Occipital lobe (tissue), 2 donors: ENCODE data around the gene OAF. TPM values are rescaled to one million over a fixed set of nuclear protein-coding genes. Genes with fewer than 3 reads are reported as not detected.
"Not testable (repeated sequence)": the region's sequence is repeated elsewhere in the genome, so short reads cannot be mapped to it uniquely, and the experiment has no call there.

Experiments
- DNase-seq: peaks from one replicate; lab custom pipeline; 2025; lab: John Stamatoyannopoulos, UW
- total RNA-seq: library from RNA; depleted of rRNA; stranded (reverse); fragments of >200 nt; gene quantifications from one replicate; pipeline ENCODE4 v1.2.3, GENCODE V29; 2014

The OAF gene
- total RNA-seq = 1.4 TPM

DNA sequence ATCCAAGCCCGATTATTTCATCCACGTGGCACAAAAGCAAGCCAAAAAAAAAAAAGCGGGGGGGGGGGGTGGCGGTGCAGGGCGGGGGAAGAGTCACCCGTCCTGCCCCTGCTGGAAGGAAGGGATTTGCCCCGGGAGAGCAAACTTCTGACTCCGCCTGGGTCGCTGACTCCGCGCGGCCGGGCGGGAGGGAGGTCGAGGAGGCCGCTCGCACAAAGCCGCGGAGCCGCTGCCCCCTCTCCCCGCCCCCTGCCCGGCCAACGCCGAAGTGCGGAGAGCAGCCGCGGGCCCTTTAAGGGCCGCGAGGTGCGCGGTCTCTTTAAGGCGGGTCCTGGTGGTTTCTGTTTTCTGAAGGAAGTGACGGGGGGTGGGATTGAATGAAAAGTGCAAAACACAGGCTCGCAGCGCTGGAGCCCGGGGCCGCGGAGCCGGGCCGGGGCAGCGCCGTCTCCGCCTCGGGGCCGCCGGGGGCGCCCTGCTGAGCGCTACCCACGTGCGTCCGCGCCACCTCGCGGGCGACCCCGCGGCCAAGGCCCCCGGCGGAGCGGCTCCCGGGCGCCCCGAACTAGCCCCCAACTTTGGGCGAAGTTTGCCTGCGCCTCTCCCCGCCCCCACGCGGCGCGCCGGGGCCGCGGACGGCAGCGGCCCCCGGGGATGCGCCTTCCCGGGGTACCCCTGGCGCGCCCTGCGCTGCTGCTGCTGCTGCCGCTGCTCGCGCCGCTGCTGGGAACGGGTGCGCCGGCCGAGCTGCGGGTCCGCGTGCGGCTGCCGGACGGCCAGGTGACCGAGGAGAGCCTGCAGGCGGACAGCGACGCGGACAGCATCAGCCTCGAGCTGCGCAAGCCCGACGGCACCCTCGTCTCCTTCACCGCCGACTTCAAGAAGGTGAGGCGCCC, at the start of gene OAF:
Gene OAF, plus strand, starts transcription at position 407 of the 896 bp plus-strand sequence. Its CDS starts 248 bp downstream, at position 655.
- DNase-seq = peak; percentile 22

DNA sequence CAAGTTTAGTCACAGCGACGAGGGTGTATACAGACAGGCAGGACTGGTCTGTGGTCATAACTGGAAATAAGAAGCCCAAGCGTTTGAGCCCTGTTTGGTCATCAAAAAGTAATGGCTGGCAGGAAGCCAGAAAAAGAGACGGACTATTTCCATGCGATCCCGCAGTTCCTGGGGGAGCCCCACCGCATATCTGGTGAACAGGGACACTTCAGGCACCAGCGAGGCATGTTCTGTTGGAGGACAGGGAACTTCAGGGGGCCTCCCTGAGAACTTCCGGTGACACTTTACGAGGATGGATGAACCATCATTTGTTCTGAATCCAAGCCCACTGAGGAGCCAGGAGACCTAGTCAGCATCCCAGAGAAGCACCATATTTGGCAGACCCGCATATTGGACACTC, 43.2 kb upstream of the OAF start:
- no peak for DNase-seq

DNA sequence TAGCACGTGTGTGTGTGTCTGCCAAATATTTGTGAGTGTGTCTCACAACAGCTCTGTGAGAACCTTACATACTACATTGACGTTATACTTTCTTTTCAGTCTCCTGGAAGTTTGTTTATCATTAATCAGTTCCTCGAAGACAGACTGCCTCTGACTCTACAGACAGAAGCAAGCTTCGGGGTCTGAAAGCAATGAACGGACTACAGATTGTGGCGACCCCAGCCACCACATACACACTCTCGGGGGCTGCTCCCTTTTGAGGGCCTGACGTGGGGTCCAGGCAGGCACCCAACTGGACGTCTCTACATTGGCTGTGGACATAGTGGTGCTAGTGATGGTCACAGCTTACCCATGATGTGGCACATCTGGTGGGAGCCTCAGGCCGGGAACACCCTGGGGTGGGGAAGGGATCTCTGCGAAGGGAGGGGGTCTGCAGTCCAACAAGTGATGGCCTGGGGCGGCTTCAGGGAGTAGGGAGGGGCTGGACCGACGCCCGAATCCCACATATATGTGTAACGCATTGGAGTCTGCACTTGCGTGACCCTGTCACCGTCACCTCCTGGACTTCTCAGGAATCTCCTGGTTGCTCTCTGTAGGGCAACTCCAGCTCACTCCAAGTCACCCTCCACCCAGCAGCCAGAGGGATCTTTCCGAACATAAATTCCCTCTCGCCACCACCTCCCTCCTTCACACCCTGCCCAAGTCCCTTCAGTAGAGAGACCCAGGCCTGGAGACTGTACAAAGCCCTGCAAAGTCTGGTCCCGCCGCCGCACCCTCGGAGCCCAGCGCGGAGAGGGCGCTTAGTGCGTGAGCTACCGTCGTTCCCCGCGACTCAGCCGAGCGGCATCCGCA, 42.5 kb upstream of the OAF start:
- DNase-seq = no peak

DNA sequence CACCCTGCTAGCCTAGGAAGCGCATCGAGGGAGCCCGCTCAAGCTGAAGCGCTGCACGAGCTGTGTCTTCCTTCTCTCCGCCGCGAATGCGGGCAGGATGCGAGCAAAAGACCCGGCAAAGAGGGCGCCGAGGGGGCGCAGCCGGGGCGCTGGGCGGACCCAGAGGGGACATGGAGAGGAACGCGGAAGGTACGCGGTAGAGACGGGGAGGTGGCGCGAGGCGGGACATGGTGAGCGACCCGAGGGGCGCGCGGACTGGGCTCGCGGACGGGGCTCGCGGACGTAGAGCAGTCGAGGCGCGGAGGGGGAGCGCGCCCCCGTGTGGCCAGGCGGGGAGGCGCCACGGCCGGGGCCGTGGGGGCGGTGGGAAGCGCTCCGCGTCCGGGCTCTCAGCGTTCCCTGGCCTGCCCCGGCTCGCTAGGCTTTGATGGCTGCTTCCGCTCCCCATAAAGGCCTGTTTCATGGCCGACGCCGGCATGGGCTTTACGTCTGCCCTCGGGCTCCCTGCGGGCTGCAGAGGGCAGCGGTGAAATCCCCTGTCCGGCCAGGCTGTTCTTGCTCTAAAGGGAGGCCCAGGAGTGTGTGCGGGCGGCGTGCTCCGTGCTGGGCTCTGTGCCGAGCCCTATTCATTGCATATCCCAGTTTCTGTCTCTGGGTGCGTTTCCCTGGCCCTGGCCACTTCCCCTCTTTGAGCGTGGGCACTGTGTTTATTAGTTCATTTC, 41.7 kb upstream of the OAF start:
- DNase-seq = peak; percentile 76

DNA sequence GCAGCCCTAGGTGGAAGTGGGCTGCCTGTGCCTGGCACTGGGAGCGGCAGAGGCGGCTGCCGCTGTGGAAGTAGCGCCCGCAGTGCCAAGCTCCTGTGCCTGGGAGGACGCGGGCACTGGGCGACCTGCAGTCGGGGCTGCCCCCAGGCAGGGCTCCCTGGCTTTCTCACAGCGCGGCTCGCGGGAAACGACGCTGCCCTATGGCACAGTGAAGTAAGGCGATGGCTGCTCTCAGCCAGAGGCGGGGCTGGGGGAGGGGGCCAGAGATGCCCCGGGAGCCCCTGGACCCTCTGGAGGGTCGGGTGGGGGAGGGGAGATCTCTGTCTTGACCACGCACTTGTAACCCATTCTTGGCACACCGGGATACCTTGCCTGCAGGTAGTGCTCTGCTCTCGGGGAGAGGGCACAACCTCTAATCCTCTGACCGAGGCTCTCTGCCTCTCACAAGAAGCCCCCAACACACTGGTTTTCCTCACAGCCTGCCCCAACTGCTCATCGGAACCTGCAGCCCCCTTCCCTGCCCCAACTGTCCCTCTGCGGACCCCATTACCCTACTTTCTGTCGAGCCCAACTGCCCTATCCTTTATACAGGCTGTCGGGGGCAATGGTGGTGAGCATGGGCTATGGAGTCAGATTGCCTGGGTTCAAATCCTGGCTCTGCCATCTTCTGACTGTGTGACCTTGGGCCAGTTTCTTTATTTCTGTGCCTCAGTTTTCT, 40.7 kb upstream of the OAF start:
- no peak for DNase-seq

DNA sequence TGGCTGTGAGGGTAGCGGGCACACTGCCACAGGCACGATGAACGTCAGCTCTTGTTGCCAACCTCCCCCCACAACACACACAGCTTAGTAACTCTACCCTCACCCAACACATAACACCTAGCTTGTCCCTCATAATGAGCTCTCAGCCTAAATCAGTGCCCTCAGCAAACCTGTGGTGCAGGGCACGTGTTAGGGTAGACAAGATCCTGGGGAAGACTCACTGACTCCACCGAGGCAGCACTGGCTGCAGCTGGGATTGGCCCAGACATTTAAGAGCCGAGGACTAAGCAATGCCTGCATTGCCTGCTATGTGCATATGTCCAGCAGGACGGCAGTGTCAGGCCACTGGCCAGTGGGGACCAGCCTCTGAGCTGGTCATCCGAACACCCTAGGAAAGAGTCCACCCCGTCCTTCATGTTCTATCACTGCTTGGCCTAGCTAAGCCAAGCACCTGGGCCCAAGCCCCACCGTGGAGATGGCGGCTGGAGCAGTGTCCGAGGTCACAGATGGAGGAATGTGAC, 40.0 kb upstream of the OAF start:
- no peak for DNase-seq

DNA sequence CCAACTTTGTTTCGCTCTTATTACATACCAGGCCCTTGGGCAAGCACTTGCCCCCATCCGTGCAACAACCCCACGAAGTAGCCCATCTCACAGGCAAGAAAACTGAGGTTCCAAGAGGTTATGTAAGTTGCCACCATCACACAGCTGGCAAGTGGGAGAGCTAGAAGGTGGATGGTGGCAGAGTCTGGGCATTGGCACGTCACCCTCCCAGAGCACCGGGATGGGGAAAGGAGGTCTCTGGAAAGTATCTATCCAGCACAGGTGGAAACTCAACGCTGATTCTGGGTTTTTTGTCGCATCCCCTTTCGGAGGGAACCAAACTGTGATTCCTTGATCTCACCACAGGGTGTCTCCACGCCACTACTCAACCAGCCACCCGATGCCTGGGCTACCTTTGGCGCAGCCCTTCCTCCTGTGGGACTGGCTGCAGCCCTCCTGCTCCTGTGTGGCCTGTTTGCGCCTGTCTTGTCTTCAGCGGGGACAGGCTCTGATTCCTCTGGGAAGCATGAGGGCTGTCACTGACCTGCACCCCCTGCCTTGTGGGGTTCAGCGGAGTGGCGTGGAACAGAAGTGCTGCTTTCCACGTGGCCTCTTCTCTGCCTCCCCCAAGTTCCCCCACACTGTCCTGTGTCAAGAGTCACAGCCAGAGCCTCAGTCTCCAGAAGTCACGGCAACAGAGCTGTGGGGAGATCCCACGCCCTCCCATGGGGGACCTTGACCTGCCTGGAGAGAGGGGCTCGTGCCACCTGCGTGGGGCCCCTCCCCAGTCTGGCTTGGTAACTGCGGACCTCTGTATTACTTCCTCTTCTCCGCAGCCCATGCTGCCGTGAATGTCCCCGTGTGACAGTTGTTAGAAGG, 38.5 kb upstream of the OAF start:
- DNase-seq = peak; percentile 64

DNA sequence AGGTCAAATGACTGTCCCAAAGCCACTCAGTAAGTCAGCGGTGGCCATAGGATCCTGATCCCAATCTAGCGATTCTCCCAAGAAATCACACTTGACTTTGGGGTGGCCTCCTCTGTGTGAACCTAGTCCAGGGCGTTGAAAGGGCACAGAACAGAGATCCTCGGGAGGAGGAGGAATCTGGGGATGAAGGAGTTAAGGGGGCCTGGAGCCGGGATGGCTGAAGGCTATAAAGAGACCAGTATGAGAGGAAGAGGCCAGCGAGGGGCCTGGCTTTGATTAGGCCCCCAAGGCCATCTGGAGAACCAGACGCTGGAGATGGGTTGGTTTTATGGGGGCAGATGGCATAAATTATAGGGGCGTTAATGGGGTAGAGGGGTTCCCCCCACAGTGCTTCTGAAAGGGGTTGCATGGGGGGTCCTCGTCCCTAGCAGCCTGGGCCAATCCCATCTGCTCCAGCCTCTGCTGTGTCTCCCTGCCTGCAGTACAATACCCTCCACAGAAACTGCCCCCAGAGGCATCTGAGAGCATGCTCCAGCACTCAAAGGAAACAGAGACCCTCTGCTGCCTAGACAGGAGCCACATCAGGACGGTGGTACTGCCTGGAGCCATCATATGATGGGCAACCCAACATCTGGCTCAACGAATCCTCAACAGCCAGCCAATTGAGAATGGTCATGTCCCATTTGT, 37.7 kb upstream of the OAF start:
- no peak for DNase-seq

DNA sequence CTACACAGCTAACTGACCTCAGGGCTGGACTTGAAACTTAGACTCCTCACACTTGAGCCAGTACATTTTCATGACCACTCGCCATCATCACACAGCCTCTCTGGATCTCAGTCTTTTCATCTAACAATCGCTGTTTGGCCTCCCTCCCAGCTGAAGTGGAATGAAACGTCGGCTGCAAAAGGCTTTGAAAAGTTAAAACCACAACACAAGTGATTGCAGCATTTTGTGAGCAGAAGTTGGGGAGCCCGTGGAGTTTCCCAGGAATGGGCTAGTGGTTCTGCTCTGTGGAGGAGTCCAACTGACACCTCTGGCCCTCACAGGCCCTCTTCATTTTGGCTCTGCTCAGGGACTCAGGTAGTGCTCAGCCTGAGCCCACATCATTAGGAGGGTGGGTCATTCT, 37.0 kb upstream of the OAF start:
- DNase-seq = no peak

DNA sequence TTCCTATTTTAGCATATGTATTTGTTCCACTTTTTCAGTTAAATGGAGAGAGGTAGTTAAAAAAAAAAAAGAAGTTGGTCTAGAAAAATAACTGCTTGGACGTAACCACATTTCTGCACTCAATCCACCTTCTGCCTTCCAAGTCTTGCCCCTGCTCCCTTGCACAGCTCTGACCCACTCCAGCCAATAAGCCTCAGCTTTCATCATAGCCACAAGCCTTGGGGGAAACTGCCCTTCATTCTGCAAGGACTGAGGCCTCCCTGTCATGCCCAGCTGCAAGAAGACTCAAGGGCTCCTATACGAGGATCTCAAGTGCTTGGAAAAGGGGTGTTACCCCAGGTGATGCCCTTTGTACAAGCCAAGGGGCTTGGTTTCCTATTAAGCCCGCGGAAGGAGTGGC, 36.0 kb upstream of the OAF start:
- no peak for DNase-seq

DNA sequence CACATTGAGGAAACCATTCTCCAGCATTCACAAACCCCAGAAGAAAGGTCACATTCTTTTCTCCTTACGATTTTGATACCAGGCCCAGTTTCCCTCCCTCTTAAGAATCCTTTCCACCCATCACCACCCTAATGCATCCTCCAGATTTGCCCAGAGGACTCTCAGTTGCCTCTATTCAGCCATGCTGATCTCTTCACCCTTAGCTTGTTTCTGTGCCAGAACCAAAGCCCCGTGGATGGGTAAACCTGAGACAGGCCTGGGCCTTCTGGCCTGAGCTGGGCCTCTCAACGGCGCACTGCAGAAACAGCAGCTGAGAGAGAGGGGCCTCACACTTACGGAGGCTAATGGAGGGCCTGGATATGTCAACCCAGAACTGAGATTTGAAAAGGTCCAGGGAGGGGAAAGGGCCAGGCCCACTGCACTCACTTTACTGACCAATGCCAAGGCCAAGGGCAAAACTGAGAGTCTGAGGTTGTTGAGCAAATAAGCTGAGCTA, 32.2 kb upstream of the OAF start:
- no peak for DNase-seq

DNA sequence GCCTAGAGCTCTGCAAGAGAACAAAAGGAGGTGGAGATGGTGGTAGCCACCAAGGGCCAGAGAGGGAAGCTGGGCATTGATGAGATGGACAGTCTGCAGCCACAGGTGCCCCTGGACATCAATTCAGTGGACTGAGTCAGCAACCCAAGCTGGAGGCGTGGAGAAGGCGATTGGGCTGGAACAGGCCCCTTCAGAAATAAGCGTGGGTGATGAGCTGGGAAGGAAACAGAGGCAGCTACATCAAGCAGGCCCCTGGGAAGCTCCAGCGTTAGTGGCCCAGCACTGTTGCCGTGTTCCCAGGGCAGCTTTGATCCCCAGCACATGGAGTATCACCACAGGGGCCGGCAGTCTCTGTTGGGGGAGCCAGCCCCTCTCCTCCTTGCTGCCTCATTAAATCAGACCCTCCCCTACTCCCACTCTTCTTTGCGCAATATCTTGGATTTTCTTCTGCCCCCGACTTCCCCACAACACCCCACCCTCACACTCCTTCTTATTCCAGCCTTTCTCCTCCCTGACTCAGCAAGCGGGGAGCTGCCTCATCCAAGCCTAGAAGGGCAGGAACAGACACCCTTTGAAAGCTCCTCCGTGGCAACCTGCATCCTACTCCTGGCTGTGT, 31.7 kb upstream of the OAF start:
- no peak for DNase-seq

DNA sequence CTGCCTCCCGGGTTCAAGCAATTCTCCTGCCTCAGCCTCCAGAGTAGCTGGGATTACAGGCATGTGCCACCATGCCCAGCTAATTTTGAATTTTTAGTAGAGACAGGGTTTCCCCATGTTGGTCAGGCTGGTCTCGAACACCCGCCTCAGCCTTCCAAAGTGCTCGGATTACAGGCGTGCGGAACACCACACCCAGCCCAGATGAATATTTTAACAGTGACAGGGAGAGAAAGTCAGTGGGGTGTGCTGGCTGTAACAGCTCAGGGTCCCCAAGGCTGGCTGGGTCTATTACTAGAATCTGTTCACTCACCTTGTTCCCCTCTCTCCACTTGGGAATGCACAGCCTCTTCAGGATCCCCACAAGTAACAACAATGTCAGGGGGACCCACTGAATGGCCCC, 30.8 kb upstream of the OAF start:
- not testable (repeated sequence) for DNase-seq

DNA sequence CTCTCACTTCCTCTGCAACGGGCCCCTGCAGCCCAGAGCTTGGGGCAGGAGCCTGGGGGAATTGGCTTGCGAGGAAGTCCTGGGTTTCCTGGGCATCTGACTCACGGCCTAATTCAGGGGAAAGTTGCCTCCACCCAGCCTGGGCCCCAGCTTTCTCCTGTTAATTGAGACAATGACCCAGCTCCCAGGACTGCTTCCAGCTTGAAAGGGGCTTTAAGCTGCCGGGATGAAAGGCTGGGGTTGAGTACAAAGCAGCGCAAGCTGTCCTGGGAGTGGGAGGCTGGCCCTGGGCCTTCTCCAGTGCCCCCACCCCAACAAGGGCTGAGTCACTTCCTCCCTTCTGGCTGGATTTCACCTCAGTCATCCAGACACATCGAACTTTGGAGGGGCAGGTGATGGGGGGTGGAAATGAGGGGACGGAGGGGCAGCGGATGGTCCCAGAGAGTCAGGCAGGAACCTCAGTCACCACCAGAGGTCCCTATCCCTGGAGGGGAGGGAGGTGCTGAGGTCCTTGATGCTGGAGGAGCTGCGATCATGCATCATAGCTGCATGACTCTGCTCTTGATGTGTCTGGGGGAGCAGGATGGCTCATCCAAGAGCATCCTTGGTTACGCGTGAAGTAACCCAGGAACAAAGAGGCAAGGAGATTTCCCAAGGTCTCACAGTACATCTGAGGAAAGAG, 30.1 kb upstream of the OAF start:
- peak; percentile 20 for DNase-seq

DNA sequence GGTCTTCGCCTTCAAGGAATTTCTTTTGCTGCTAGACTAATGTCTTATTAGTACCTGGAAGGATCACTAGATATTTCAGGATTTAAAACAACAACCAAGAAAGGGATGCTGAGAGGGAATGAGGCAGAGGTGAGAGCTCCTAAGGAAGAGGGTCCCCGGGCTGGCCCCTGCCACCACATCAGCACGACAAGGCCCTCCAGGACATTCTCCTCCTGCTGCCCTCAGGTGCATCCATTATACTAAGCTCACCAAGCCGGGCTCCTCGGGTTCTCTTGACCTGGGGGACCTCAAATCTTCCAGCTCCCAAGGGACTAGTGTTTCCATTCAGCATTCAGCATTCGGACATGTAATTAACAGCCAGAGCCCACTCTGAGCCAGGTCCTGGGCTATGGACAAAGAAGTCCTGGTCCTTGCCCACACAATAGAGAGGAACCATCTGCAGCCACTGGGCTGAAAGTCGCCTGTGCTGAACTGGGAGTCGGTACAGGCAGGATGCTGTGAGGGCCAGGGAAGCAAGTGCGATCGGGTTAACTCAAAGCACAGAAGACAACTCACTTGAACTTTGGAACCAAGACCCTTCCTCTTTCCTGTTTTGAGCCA, 29.4 kb upstream of the OAF start:
- DNase-seq = no peak

DNA sequence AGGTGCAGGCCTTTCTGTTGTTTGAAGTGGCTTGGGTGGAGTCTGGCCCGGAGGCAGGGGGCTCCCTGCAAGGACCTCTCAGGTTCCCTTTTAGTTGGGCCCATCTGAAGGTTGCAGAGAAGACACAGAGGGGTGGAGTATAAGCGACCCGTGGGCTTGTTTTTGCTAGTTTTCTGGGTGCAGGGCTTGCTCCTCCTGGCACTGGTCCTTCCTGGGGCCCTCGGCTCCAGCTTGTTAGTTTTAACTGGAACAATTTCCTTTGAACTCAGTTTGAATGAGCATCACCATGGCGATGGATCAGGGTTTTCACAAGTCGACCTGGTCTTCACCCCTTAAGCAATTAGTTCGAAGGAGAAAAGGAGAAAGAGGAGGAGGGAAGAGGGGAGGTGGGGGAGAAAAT, 28.5 kb upstream of the OAF start:
- DNase-seq = no peak

DNA sequence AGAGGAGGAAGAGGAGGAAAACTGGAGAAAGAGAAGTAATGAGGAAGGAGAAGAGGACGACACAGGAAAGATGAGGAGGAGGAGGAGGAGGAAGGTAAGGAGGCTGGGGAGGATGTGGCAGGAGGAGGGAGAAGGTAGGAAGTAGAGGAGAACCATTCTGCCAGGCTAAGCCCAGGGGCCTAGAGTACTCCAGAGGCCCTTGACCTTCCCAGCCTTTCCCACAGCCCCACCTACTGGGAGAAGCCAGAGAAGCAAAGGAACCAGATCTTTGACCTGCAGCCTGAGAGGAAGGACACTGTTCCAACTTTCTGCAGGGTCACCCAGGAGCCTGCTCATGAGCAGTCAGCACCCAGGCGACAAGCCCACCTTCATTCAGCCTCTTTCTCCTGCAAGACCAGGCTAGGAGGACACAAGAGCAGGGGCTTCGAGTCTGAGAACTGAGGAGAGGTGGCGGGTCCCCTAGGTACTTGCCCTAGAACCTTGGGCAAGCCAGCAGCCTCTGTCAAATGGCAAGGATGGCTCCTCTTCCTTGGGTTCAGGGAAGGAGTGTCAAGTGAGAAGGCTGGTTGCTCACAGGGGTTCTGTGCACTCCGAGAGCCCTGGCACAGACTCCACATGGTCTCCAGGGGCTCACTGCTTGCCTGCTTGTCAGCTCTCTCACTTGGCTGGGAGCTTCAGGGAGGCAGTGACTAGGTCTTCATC, 27.9 kb upstream of the OAF start:
- DNase-seq = no peak
